DMS 273 treated with DMSO at 0.1 percent for 48 hours (cell line): ENCODE results near the gene PPARG.
"Not testable (repeated sequence)": the region's sequence is repeated elsewhere in the genome, so short reads cannot be mapped to it uniquely, and the experiment has no call there.

Experiments
- DNase-seq: peaks from one replicate; lab custom pipeline; 2025; lab: John Stamatoyannopoulos, UW

The PPARG gene

DNA sequence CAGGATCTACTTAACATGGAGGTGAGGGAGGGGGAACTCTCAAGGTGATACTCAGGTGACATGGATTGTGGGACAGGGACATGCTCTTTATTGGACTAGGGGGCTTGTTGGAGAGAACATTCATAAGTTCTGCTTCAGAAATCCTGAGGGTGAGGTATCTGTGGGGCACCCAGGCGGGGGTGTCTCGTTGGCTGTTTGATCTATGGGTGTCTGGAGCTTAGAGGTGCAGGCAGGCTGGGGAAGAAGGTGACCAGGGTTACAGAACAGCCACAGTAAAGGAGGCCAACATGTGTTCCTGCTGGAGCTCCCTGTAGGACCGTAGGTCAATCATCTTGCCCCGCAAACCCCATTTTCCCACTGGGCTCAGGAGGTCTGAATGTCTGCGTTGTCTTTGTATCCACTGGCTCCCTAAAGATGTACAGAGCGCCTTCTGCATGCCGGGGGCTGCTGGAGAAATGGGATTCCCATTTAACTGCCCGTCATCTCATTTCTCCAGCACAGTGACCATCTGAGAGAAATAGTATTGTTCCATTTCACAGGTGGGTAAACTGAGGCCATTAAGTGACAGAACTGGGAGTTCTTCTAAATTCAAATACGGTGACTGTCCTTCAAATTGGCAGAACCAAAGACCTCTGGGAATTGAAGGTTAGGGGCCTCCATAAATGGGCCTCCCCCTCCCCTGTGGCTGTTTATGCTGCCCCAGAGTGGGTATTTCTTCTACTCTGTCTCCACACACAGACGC lies 155.1 kb downstream of the PPARG start:
- DNase-seq: no peak

DNA sequence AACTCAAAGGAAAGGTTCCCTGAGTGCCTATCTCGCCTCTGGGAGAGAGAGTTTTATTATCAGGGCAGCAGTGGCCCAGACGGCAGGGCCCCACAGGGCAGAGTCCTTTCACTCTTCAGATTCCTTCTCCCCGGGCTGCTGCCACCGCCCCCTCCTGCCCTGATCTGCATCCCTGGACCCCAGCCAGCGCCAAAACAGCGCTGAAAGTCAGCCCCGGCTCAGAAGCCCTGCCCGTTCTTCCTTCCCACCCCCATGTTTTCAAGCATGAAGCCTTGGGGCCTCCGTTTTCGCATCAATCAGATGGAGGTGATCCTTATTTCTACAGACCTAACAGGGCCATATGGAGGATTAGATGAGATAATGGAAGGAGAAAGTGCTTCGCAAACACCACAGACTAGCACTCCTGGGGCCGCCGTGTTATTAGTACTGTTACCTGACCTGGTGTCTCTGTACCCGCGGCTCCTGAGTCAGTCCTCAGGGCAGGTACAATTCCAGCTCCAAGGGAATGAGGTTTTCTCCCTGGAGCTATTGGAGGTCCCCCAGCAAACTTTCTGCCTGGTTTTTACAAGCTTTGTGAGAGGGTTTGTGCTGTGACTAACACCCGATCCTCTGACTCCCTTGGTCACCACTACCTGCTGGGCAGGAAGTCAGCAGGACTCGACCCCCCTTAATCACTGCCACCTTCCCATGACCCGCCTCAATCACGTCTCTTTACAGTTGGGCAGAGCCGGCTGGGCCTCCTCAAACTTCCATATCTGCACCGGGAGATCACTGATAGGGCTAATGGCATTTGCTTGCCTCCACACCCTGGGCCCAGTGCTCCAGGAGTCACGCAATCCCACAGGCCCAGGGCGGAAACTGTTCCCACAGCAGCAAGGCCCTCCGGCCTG lies 156.0 kb downstream of the PPARG start:
- no peak for DNase-seq

DNA sequence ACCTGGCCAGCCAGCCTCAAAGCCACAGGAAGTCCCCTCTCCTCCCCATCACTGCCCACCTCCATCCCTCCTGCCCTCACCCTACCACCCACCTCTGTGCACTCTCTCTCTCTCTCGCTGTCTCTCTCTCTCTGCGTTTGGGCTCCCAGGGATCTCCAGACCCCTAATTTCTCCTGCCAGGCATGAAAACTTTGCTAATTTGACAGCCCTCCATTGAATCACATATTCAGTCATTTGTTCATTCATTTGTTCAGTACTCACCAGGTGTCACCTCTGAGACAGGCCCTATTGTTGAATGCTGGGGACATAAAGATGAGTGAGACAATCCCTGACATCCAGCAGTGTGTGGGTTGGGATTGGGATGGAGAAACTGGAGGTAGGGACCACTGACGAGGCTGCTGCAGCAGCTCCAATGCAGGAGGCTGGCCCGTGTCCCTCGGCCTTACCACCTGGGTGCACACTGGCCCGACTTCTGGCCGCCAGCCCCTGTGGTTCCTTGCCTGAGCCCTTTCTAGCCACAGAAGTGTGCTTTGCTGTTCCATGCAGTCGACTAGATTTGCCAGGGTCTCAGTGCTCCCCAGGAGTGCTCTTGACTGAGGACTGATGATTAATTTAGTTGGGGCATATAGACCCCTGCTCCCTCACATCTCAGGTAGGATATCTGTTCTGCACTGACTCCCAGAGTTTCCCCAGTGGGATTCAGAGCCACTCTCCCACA lies 156.8 kb downstream of the PPARG start:
- no peak for DNase-seq

DNA sequence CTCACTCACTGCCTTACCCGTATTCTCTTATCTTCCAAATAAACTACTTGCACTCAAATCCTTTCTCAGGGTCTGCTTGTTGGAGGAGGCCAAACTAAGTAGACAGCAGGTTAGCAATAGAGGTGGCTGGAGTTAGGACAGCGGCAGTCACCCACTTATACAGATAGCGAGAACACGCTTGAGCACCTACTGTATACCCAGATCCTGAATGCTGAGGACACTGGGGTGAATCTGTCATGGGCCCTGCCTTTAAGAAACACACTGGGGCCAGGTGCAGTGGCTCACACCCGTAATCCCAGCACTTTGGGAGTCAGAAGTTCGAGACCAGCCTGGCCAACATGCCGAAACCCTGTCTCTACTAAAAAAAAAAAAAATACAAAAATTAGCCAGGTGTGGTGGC lies 157.4 kb downstream of the PPARG start:
- no peak for DNase-seq

DNA sequence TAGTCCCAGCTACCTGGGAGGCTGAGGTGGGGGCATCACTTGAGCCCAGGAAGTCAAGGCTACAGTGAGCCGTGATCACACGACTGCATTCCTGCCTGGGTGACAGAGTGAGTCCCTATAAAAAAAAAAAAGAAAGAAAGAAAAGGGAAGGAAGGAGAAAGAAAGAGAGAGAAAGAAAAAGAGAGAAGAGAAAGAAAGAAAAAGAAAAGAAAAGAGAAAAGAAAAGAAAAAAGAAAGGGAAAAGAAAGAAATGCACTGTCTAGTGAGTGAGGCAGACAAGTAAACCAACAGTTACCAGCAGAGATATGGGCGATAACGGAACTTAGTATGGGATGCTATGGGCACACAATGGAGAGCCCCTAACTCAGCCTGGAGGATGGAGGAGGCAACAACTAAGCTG lies 158.2 kb downstream of the PPARG start:
- DNase-seq: no peak

DNA sequence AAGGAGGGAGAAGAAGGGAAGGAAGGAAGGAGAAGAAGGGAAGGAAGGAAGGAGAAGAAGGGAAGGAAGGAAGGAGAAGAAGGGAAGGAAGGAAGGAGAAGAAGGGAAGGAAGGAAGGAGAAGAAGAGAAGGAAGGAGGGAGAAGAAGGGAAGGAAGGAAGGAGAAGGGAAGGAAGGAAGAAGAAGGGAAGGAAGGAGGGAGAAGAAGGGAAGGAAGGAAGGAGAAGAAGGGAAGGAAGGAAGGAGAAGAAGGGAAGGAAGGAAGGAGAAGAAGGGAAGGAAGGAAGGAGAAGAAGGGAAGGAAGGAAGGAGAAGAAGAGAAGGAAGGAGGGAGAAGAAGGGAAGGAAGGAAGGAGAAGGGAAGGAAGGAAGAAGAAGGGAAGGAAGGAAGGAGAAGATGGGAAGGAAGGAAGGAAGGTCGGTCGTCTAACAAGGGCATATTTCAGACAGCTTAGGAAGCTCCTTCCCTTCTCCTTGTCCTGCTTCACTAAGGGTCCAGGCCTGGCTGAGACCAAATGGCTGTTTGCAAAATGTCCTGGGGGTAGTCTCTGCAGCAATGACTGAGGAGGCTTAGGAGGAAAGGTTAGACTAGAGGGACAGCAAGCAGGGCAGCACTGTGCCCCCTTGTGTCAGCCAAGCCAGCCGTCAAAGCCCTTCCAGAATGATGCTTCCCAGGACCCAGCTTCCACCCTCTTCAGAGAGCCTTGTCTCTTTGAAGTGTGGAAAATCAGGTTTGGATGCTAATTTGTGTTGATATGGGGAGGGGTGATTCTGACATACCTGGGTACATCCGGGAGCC lies 159.7 kb downstream of the PPARG start:
- DNase-seq: not testable (repeated sequence)

DNA sequence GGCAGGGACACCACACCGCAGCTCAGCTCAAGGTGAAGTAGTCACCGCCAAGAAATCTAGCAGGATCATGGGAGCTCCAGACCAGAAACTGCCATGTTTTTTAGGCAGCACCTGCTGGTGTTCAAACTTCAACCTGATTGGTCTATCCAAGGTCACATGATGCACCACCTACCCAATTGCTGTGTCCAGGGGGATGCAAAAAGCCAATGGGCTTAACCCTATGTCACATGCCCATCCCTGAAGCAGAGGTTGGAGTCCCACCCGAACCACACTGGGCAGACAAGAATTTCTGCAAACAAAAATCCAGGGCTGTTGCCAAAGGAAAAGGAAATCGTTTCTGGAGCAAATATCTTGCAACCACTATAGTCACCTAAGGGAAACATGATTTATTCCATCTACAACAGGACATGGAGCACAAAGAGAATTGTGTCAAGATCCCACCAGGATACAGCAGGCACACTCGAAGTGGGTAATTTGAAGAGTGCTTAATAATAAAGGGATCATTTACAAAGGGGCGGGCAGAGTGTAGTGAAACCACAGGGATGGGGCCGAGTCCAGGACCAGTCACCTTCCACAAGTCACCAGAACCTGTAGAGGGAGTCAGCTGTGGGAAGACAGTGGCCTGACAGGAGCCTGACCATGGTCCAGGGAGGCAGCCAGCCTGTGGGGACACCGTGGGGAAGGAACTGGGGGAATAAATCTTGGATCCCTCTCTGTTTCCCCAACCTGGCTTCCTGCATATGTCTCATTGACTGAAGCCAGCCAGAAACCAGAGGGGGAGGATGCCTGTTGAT lies 161.2 kb downstream of the PPARG start:
- DNase-seq: no peak

DNA sequence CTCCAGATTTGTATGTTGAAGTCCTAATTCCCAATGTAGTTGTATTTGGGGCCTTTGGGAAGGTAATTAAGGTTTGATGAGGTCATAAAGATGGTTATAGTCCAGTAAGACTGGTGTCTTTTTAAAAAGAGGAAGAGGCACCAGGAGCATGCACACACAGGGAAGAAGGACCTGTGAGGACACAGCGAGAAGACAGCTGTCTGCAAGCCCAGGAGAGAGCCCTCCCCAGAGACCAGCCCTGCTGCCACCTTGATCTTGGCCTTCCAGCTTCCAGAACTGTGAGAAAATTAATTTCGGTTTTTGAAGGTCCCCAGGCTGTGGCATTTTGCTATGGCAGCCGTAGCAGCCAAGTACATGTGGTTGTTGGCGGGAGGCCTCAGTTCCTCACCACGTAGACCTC lies 162.6 kb downstream of the PPARG start:
- DNase-seq: no peak

DNA sequence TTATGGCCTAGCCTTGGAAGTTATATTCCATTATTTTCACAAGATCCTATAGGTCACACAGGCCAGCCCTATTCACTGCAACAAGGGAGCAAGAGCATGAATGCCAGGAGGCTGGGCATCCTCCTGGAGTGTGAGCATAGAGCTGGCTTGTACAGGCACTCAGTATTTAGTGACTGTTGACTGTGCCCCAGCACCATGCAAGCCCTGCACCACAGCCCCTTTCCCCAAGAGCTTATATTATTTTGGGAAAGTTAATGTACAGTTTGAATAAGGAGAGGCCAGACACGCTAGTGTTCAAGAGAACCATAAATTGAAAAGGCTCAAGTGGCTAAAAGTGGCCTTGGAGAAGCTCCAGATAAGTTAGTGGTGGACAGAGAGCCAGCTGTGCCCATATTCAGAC lies 163.1 kb downstream of the PPARG start:
- DNase-seq: no peak

DNA sequence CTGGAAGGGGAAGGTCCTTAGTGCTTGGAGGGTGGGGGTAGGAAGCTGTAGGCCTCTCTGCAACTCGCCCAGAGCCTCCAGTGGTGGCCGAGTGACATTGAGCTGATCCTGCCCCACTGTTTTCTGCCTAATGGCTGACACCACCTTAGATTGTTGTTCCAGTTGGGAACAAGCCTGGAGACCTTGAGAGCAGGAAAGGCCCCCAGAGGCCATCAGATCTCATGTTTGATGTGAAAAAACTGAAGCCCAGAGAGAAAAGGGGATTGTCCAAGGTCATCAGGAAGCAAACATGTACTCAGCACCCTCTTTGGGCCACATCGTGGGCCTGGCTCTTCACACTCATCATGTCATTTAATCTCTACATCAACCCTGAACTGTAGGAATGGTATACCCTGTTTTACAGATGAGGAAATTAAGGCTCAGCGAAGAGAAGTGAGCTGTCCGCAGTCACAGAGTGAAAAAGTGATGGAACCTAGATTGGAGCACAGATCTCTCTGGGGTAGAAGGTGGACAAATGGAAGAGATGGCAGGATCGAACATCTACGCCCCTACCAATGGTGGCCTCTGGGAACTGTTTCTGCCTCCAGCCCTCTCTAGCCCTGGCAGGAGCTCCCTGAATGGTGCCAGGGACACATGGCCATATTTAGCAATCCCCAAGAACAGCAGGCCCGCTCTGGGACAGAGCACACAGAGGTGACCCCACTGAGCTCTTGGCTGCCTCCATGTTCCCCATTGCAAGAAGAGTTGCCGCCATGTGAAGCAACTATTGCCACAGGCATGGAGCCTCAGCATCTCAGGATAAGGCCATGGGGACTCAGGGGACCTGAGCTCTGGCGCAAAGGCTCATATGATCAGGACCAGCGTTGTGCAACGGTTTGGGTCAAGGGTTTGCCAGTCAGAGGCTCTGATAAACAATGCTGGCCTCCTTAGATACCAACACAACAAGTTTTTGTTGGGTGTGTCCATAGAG lies 163.8 kb downstream of the PPARG start:
- DNase-seq: no peak

DNA sequence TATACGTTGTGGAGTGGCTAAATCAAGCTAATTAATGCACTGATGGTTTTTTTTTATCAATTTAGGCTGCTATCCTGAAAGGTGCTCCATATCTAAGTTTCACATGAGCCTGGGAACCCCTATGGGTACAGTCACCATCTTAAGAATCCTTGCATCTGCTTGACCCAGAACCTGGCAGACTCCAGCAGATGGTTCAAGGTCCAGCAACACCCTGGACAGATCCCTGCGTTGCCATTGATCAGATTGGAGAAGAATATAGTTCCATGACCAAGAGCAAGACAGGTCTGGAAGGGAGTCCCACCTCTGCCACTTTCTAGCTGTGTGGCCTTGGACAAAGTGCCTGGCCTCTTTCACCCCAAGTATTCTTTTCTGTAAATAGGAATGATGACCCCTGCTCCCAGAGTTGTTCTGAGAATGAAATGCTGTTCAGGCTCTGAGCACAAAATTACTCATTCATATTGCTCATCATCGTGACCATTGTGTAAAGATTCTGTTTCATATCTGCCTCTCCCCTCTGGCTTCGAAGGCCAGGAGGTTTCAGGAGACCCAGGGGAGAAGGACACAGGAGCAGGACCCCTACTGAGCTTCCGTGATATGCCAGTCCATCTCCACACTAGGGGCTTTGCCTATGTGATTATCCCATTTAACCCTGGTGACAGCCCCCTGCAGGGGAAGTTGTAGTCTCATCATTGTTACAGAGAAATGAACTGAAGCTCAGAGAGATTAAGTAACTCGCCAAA lies 165.4 kb downstream of the PPARG start:
- no peak for DNase-seq

DNA sequence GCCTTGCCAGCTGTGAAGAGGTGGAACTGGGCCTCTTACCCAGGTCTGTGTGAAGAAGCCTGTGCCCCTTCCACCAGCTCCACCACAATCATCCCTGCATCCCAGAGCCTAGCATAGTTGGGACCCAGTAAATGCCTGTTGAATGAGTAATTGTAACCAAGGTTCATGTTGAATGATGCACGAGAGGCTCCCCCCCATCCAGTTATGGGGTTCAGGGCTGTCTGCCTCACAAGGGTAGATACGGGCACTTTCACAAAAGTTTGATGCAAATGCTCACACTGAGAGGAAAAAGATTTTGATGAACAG lies 165.9 kb downstream of the PPARG start:
- DNase-seq: no peak

DNA sequence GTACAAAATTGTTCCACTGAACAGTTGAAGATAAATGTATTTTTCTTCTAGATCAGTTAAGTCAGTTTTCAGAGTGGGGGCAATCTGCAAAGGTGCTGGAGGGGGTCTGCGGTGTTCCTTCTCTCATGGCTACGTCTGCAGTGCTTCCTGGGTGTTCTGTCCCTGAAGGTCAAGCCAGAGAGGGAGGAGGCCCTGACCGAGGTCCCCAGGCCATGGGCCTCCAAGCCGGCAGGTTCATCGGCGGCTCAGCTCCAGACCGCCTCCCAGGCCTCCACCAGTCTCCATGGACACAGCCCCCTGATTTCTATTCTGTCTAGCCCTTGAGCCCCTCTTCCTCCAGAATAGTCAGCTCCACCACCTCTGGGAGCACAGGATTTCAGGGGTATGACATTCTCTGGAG lies 166.9 kb downstream of the PPARG start:
- DNase-seq: no peak

DNA sequence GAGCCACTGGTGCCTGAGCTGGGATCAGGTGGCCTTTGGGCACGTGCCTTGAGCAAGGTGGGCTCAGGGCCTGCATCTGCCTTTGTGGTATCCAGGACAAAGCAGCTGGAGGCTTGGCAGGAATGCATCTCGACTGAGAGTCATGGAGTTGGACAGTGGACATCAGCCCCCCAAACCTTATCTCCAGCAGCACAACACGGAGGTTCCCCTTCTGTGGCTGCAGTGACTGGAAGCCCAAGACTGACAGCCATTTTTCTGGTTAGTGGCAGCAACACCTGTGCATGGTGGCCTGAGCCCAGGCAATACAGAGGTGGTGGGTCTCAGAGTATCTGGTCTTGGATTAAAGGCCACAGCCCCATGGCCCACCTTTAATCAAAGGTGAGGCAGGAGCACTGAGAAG lies 167.6 kb downstream of the PPARG start:
- no peak for DNase-seq

DNA sequence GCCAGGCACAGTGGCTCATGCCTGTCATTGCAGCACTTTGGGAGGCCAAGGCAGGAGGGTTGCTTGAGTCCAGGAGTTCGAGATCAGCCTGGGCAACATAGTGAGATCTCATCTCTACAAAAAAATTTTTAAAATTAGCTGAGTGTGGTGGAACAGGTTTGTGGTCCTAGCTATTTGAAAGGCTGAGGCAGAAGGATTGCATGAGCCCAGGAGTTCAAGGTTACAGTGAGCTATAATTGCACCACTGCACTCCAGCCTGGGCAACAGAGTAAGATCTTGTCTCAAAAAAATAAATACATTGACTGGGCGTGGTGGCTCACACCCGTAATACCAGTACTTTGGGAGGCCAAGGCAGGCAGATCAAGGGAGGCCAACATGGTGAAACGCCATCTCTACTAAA lies 168.5 kb downstream of the PPARG start:
- DNase-seq: not testable (repeated sequence)

DNA sequence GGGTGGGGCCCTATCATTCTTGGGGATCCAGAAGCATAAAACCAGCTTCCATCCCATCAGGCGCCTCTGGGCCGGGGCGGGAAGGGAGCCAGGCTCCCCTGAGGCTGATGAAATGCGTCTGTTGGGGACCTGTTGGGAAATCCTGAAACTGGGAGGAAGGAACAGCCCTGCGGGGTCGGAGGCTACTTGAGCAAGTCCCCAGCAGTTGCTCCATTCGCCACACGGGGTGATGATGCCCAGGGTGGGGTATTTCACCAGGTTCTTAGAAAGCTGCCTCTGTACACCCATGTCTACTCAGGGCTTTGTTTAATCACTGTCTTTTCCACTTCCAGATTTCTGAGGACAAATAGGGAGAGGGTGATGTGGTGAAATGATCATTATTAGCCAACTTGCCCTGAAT lies 170.0 kb downstream of the PPARG start:
- DNase-seq: no peak

DNA sequence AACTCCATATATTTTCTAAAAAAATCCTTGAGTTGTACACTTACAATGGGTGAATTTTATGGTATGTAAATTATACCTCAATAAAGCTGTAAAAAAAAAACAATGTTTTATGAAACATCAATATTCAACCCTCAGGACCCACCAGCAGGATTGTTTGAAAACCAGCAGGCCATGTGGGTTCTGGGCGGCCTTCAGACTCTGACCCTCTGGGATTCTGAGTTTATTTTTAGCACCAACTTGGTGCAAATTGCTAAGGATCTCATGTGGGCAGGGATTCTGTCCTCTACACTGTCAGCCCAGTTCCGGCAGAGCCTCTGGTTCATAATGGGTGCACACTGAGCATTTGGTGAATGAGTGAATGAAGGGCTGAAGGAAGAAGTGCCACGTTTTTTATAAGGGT lies 171.3 kb downstream of the PPARG start:
- no peak for DNase-seq

DNA sequence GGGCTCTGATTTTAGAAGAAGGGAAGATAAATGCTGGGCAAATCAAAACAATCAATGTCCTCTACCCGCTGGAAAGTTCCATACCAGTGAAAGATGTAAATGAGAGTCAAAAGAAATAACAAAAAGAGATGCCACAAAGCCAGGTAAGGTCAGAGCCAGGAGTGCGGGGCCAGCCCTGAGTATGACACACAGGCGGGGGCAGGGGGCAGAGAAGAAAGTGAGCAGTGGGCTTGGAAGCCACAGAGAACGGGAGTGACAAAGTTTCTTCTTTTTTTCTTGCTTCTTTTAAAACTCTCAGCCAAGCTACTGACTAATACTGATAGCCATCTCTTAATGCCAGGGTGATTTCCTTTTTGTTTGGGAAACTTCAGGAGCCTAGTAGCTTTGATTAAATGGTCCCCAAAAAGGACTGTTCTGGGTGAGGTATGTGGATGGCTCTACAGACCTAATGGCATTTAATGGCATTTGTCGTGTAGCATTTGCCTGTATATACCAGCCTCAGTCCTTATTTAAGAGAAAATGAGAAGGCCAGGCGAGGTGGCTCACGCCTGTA lies 172.3 kb downstream of the PPARG start:
- DNase-seq: no peak
